T-helper 17 cell (primary cell): ENCODE measurements around the gene OR4K5. TPM values are rescaled to one million over a fixed set of nuclear protein-coding genes. Genes with fewer than 3 reads are reported as not detected.
"Not testable (repeated sequence)": the region's sequence is repeated elsewhere in the genome, so short reads cannot be mapped to it uniquely, and the experiment has no call there.

Experiments used
- ATAC-seq: fragments of 150-1000 bp; cut with Tn5 transposase; 2 replicates; pipeline ENCODE4 v1.10.0; 2021; ENCODE audit warnings: mild to moderate bottlenecking, moderate library complexity
- DNase-seq, 3 donors: peaks; one replicate each; pipeline versions ENCODE4 v3.0.0 to v3.0.0-alpha.2; 2020 to 2021
- H3K9me3 ChIP-seq: one replicate; pipeline ENCODE4 v1.7.0; 2013; ENCODE audit warnings: low read length, mild to moderate bottlenecking; ENCODE audit not compliant: control insufficient read depth, poor library complexity, severe bottlenecking
- H3K27ac Mint-ChIP-seq: one replicate; pipeline ENCODE4 v1.8.0; 2022; ENCODE audit warnings: mild to moderate bottlenecking, moderate library complexity, mixed read lengths
- H3K27me3 Mint-ChIP-seq: one replicate; pipeline ENCODE4 v1.8.0; 2022; ENCODE audit warnings: mixed read lengths
- H3K36me3 Mint-ChIP-seq: one replicate; pipeline ENCODE4 v1.8.0; 2022; ENCODE audit warnings: low read depth, mixed read lengths
- H3K4me1 Mint-ChIP-seq: one replicate; pipeline ENCODE4 v1.8.0; 2022; ENCODE audit warnings: mild to moderate bottlenecking, mixed read lengths
- H3K4me3 Mint-ChIP-seq: one replicate; pipeline ENCODE4 v1.8.0; 2022; ENCODE audit warnings: mild to moderate bottlenecking, moderate library complexity, mixed read lengths
- total RNA-seq, 4 donors: library from RNA in 2 of 4; stranded (reverse) in 2 of 4; gene quantifications; one replicate each; pipeline ENCODE4 v1.2.3 and lab custom pipeline; 2022 to 2026

Gene OR4K5
- total RNA-seq, 2 donors from 2014 or later = not detected

GRCh38 chr14:19941668-19942067 lies 21.3 kb downstream of the OR4K5 start:
- H3K9me3 ChIP-seq = no peaks in the 10 kb centered on the region
- Mint-ChIP-seq H3K27ac (no peak overlapping the region), H3K4me1 (no peaks in the 10 kb centered on the region), H3K4me3 (no peak overlapping the region), H3K36me3 (peaks cover 2% of the 10 kb centered on the region), H3K27me3 (no peaks in the 10 kb centered on the region)
- ATAC-seq (no peak), DNase-seq (no peak)

- ATAC-seq (no peak), DNase-seq (no peak)
- no peaks in the 10 kb centered on the region for H3K4me1 Mint-ChIP-seq
These were observed 27.1 kb downstream of the OR4K5 start for GRCh38 chr14:19947413-19948090.

GRCh38 chr14:19949218-19949617 lies 28.8 kb downstream of the OR4K5 start:
- H3K36me3 Mint-ChIP-seq = no peaks in the 10 kb centered on the region
- H3K9me3 ChIP-seq = no peaks in the 10 kb centered on the region
- no peak overlapping the region for H3K4me3 Mint-ChIP-seq
- H3K27me3 Mint-ChIP-seq = no peaks in the 10 kb centered on the region
- ATAC-seq (no peak), DNase-seq (no peak)
- no peaks in the 10 kb centered on the region for H3K4me1 Mint-ChIP-seq
- H3K27ac Mint-ChIP-seq = no peak overlapping the region

More at GRCh38 chr14:19947413-19948090, 27.1 kb downstream of the OR4K5 start:
- H3K9me3 ChIP-seq = no peaks in the 10 kb centered on the region
- H3K27me3 Mint-ChIP-seq = no peaks in the 10 kb centered on the region
- no peak overlapping the region for H3K27ac Mint-ChIP-seq
- no peak overlapping the region for H3K4me3 Mint-ChIP-seq
- no peaks in the 10 kb centered on the region for H3K36me3 Mint-ChIP-seq

GRCh38 chr14:19969735-19970134 lies 49.3 kb downstream of the OR4K5 start:
- DNase-seq, H3K9me3 ChIP-seq, H3K36me3 Mint-ChIP-seq, ATAC-seq, H3K27ac Mint-ChIP-seq, H3K27me3 Mint-ChIP-seq, H3K4me3 Mint-ChIP-seq: not testable (repeated sequence)
- H3K4me1 Mint-ChIP-seq = peaks cover 15% of the 10 kb centered on the region

Other genes with a start within 250 kb of the OR4K5 start
- not detected for gene OR11H2, start 206.7 kb upstream of the OR4K5 start, total RNA-seq
- gene OR4Q3, start 177.0 kb upstream of the OR4K5 start, total RNA-seq = not detected
- not detected for gene OR4M1, start 147.1 kb upstream of the OR4K5 start, total RNA-seq
- not detected for gene OR4N2, start 116.8 kb upstream of the OR4K5 start, total RNA-seq
- not detected for gene OR4K2, start 45.5 kb upstream of the OR4K5 start, total RNA-seq
- not detected for gene OR4K1, start 10.3 kb downstream of the OR4K5 start, total RNA-seq
- gene OR4K15, start 55.0 kb downstream of the OR4K5 start, total RNA-seq = not detected
- gene OR4Q2, start 81.6 kb downstream of the OR4K5 start, total RNA-seq = not detected
- gene OR4K14, start 98.7 kb downstream of the OR4K5 start, total RNA-seq = not detected
- not detected for gene OR4K13, start 115.4 kb downstream of the OR4K5 start, total RNA-seq
- gene OR4L1, start 139.4 kb downstream of the OR4K5 start, total RNA-seq = not detected
- not detected for gene OR4K17, start 190.1 kb downstream of the OR4K5 start, total RNA-seq
- not detected for gene OR4N5, start 218.2 kb downstream of the OR4K5 start, total RNA-seq